ENCODE results near the gene TSSK3. TPM values are rescaled to one million over a fixed set of nuclear protein-coding genes. Genes with fewer than 3 reads are reported as not detected.

The TSSK3 gene
- total and polyA plus RNA-seq, 9 of the 15 experiments (the other 6 are each of a cell fraction or from before 2014, with no cell fraction given): 0.27 to 2.8 (median 1.9) TPM

GRCh38 chr1:32380057-32380456 lies 17.7 kb downstream of the TSSK3 start:
- WGBS (ENCODE audit: insufficient coverage, low coverage, missing lambda C conversion rate): 96% methylated on average over 9 of the region's 9 CpGs
- no peak overlapping the region for H3K4me2 ChIP-seq (ENCODE audit: insufficient read depth, low read length)
- ATAC-seq (no peak), FAIRE-seq (no peak), DNase-seq (ENCODE audit: extremely low read depth in 1 of 4, low spot score in 3 of 4) (no peak)
- no peaks in the 10 kb centered on the region for H4K20me1 ChIP-seq (replicated peaks; ENCODE audit: control insufficient read depth, insufficient read depth, low read length)
- no peak overlapping the region for H2AFZ ChIP-seq (ENCODE audit: low read depth, low read length)
- no peak overlapping the region for H3K9ac ChIP-seq (ENCODE audit: insufficient read depth in 1 of 2, low read depth in 2 of 2, low read length in 2 of 2)
- no peaks in the 10 kb centered on the region for H3K27me3 ChIP-seq (ENCODE audit: control insufficient read depth in 2 of 2, insufficient read depth in 2 of 2, low read length in 2 of 2)
- H3K4me3 ChIP-seq: no peak overlapping the region
- H3K79me2 ChIP-seq (ENCODE audit: control insufficient read depth, insufficient read depth, low read length): no peaks in the 10 kb centered on the region
- ChIA-PET CTCF (ENCODE audit: low intra/inter-chr PET ratio) (no interaction called here), POLR2A (interaction anchor here (0.6 to 2.3 kb wide), 6 partner anchors 10 to 985 kb away, joined by 3 to 11 read pairs (median 5); partner anchors contain the start of gene BSDC1)
- no peaks in the 10 kb centered on the region for H3K4me1 ChIP-seq (replicated peaks in 1 of 2; ENCODE audit: control insufficient read depth in 2 of 2, insufficient read depth in 2 of 2, low read length in 2 of 2)
- no peaks in the 10 kb centered on the region for H3K9me3 ChIP-seq (replicated peaks; ENCODE audit: control insufficient read depth, insufficient read depth, low read depth, low read length)
- in situ Hi-C loops (cut with MboI) (no loop called here), intact Hi-C loops (cut with micrococcal nuclease) (no loop called here)
- BruUV-seq (replicated peaks): no TSS peak
- H3K27ac ChIP-seq (ENCODE audit: extremely low read depth, low read depth, low read length): no peak overlapping the region
- no peaks in the 10 kb centered on the region for H3K9me1 ChIP-seq (ENCODE audit: control insufficient read depth, insufficient read depth, low read length)
- TF ChIP-seq BRCA1 (IDR thresholded peaks at IDR 0.05) (no peak), BRCA1 (CRISPR knock-in tag; IDR thresholded peaks at IDR 0.05) (0 out of 2 replicates have a peak, but pooled peaks have one; percentile 64), HMBOX1 (IDR thresholded peaks at IDR 0.05) (no peak)
- peaks cover 99% of the 10 kb centered on the region for H3K36me3 ChIP-seq (ENCODE audit: control insufficient read depth, insufficient read depth, low read length)

GRCh38 chr1:32386676-32387392 lies 24.5 kb downstream of the TSSK3 start:
- Histone ChIP-seq H3K9me3 (replicated peaks; ENCODE audit: control insufficient read depth, insufficient read depth, low read depth, low read length) (no peaks in the 10 kb centered on the region; the same call in 1 of the 2 replicates), H3K27ac (ENCODE audit: extremely low read depth, low read depth, low read length) (no peak overlapping the region), H2AFZ (ENCODE audit: low read depth, low read length) (no peak overlapping the region), H3K4me3 (no peak overlapping the region), H3K9ac (ENCODE audit: insufficient read depth in 1 of 2, low read depth in 2 of 2, low read length in 2 of 2) (no peak overlapping the region), H4K20me1 (replicated peaks; ENCODE audit: control insufficient read depth, insufficient read depth, low read length) (peaks cover 5% of the 10 kb centered on the region; the same call in 1 of the 2 replicates), H3K36me3 (ENCODE audit: control insufficient read depth, insufficient read depth, low read length) (peaks cover 89% of the 10 kb centered on the region), H3K9me1 (ENCODE audit: control insufficient read depth, insufficient read depth, low read length) (peaks cover 11% of the 10 kb centered on the region), H3K4me1 (replicated peaks in 1 of 2; ENCODE audit: control insufficient read depth in 2 of 2, insufficient read depth in 2 of 2, low read length in 2 of 2) (peaks cover 29 to 37% of the 10 kb centered on the region in 2 experiments), H3K27me3 (ENCODE audit: control insufficient read depth in 2 of 2, insufficient read depth in 2 of 2, low read length in 2 of 2) (no peaks in the 10 kb centered on the region), H3K4me2 (ENCODE audit: insufficient read depth, low read length) (no peak overlapping the region), H3K79me2 (ENCODE audit: control insufficient read depth, insufficient read depth, low read length) (peaks cover 55% of the 10 kb centered on the region)
- intact Hi-C loops (cut with micrococcal nuclease): no loop called here
- FAIRE-seq (no peak), DNase-seq (ENCODE audit: extremely low read depth in 1 of 4, low spot score in 3 of 4) (no peak), ATAC-seq (no peak)
- no TSS peak for BruUV-seq (replicated peaks)
- ChIA-PET POLR2A (interaction anchor here (0.6 to 7.7 kb wide), 9 partner anchors 7 to 132 kb away, joined by 3 to 62 read pairs (median 3); partner anchors contain the start of gene BSDC1), CTCF (ENCODE audit: low intra/inter-chr PET ratio) (no interaction called here)
- WGBS (ENCODE audit: insufficient coverage, low coverage, missing lambda C conversion rate): 97% methylated on average over 11 of the region's 13 CpGs
- in situ Hi-C loops (cut with MboI): no loop called here
- TF ChIP-seq PRMT5 (CRISPR knock-in tag; IDR thresholded peaks at IDR 0.05) (no peak), CXXC5 (CRISPR knock-in tag; IDR thresholded peaks at IDR 0.05) (no peak), RBFOX2 (IDR thresholded peaks at IDR 0.05; ENCODE audit: low read depth, low read length) (peak; percentile 26; the same call in 1 of the 2 replicates), POLR2G (IDR thresholded peaks at IDR 0.05; ENCODE audit: low read depth, low read length) (0 out of 2 replicates have a peak, but pooled peaks have one; percentile 14), CREB1 (IDR thresholded peaks at IDR 0.05) (no peak), CREB1 (CRISPR knock-in tag; IDR thresholded peaks at IDR 0.05) (no peak), NR2C2 (CRISPR knock-in tag; IDR thresholded peaks at IDR 0.05) (no peak), NR2C2 (tag; IDR thresholded peaks at IDR 0.05) (no peak), MEIS2 (IDR thresholded peaks at IDR 0.05; ENCODE audit: partially characterized antibody) (no peak), BRF1 (IDR thresholded peaks at IDR 0.05; ENCODE audit: borderline replicate concordance, extremely low read depth, insufficient read length) (no peak), NFE2L1 (tag; IDR thresholded peaks at IDR 0.05; ENCODE audit: borderline replicate concordance, low read depth) (no peak)
